Stimulated activated naive CD8-positive, alpha-beta T cell treated with anti-CD3 and anti-CD28 coated beads, Interleukin-15, Interleukin-2, amounts not matched to agents 100 U/mL and 50 U/mL, for 24 hours (primary cell): ENCODE data around the gene BTNL9.
A peak's percentile ranks its signal among the peaks of the same experiment; 100 is the strongest.
"Not testable (repeated sequence)": the region's sequence is repeated elsewhere in the genome, so short reads cannot be mapped to it uniquely, and the experiment has no call there.

Source experiments
- ATAC-seq: fragments of 150-1000 bp; cut with Tn5 transposase; one replicate; pipeline ENCODE4 v1.10.0; 2021
- DNase-seq: peaks from one replicate; pipeline ENCODE4 v3.0.0; 2021

BTNL9 gene

GRCh38 chr5:181100121-181100875, 60.2 kb downstream of the BTNL9 start:
- ATAC-seq (no peak), DNase-seq (no peak)

- DNase-seq, ATAC-seq: not testable (repeated sequence)
Observed at GRCh38 chr5:181101030-181101641, 61.1 kb downstream of the BTNL9 start.

GRCh38 chr5:181101930-181102674, 62.0 kb downstream of the BTNL9 start:
- peak; percentile 77 for ATAC-seq
- not testable (repeated sequence) for DNase-seq

- not testable (repeated sequence) for DNase-seq, ATAC-seq
Observed at GRCh38 chr5:181104259-181104568, 64.1 kb downstream of the BTNL9 start.

- ATAC-seq, DNase-seq: not testable (repeated sequence)
Observed at GRCh38 chr5:181104606-181105390, 64.7 kb downstream of the BTNL9 start.

GRCh38 chr5:181105391-181106025, 65.4 kb downstream of the BTNL9 start:
- no peak for ATAC-seq
- no peak for DNase-seq

GRCh38 chr5:181107699-181108098, 67.6 kb downstream of the BTNL9 start:
- DNase-seq (no peak), ATAC-seq (no peak)

DNA sequence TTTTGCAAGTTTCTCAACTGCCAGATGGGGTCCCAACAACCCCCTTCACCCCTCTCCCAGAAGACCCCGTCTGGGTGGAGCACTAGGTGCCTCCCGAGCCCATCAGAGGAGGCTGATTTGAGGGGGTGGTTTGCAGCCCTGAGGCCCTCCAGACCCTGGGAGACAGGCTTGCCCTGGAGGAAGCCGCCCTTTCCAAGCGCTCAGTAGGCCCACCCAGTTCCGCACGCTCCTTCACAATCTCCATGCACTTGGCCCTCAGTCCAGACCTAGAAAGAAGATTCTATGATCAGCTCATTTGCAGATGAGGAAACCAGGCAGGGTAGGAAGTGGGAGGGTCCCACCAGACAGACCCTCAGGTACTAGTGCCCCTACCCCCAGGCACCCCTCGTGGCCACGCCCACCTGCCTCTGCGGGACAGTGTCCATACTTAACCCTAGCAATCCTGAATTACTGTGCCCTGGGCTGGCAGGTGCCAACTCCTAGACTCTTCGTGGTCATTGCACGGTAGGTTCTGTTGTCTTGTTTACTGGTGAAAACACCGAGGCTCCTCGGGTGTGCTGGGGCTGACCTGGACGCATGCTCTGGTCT, 68.6 kb downstream of the BTNL9 start:
- DNase-seq = no peak
- no peak for ATAC-seq

- no peak for DNase-seq
Observed at GRCh38 chr5:181109489-181110013, 69.5 kb downstream of the BTNL9 start.

GRCh38 chr5:181111010-181111409, 70.9 kb downstream of the BTNL9 start:
- ATAC-seq = no peak

More at GRCh38 chr5:181109489-181110013, 69.5 kb downstream of the BTNL9 start:
- ATAC-seq = no peak

More at GRCh38 chr5:181111010-181111409, 70.9 kb downstream of the BTNL9 start:
- DNase-seq = no peak
